GM19351 (cell line): ENCODE results near the gene PEBP1.
A peak's percentile ranks its signal among the peaks of the same experiment; 100 is the strongest.
"Not testable (repeated sequence)": the region's sequence is repeated elsewhere in the genome, so short reads cannot be mapped to it uniquely, and the experiment has no call there.

Experiments
- ATAC-seq: cut with Tn5 transposase; IDR thresholded peaks from one replicate; pipeline ENCODE4 v1.9.1; 2021; ENCODE audit warnings: mild to moderate bottlenecking, moderate library complexity; ENCODE audit not compliant: unreplicated experiment

PEBP1 gene

GRCh38 chr12:118129436-118129835 is 6.5 kb upstream of the PEBP1 start:
- ATAC-seq = not testable (repeated sequence)

DNA sequence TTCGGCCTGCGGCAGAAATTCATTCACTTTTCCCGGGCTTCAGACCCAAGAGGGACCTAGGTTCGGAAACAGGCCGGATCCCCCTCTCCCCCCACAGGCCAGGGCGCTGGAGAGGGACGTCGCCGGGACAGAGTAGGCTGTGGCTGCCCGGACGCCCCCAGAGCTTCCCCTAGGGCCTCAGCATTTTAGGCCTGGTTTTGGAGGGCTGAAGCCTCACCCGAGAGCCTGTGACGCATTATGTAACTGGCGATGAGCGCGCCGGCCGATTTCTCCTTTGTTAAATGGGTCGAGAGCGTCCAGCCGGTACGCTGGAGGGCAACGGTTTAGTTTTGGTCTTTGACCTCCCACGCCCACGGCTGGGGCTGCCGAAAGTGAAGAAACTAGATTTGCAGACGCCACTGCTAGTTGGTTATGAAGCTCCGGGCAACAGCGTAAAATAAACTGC is 657 bp downstream of the PEBP1 start:
- ATAC-seq = peak; percentile 49

GRCh38 chr12:118137148-118137678 is 1.3 kb downstream of the PEBP1 start:
- no peak for ATAC-seq

DNA sequence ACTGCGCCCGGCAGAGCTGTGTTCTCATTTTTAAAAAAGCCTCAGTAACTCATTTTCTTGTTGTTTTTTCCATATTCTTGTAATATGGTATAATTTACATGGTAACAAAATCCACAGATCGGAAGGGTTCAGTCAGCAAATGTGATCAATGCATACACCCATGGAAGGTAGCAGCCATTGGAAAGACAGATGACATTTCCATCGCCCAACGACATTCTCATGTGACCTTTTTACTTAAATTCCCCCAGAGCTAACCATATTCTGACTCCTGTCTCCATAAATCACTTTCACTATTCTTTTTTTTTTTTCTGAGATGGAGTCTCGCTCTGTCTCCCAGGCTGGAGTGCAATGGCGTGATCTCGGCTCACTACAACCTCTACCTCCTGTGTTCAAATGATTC is 4.9 kb downstream of the PEBP1 start:
- no peak for ATAC-seq

DNA sequence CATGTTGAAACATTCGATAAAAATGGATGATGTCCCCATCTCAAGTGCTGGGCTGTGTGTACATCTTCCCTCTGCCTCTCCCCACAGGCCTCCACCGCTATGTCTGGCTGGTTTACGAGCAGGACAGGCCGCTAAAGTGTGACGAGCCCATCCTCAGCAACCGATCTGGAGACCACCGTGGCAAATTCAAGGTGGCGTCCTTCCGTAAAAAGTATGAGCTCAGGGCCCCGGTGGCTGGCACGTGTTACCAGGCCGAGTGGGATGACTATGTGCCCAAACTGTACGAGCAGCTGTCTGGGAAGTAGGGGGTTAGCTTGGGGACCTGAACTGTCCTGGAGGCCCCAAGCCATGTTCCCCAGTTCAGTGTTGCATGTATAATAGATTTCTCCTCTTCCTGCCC is 8.6 kb downstream of the PEBP1 start:
- no peak for ATAC-seq

DNA sequence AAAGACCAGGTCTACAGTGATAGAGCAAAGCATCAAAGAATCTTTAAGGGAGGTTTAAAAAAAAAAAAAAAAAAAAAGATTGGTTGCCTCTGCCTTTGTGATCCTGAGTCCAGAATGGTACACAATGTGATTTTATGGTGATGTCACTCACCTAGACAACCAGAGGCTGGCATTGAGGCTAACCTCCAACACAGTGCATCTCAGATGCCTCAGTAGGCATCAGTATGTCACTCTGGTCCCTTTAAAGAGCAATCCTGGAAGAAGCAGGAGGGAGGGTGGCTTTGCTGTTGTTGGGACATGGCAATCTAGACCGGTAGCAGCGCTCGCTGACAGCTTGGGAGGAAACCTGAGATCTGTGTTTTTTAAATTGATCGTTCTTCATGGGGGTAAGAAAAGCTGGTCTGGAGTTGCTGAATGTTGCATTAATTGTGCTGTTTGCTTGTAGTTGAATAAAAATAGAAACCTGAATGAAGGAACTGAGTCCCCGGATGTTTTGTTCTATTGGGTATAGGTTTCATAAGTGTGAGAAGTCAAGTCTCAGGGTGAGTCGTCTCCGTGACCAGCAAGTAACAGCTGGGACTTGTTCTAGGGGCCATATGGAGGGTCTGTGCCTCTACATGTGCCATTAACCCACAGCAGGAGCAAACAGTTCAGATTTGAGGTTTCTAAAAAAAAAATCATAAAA is 9.3 kb downstream of the PEBP1 start:
- ATAC-seq = peak; percentile 68

DNA sequence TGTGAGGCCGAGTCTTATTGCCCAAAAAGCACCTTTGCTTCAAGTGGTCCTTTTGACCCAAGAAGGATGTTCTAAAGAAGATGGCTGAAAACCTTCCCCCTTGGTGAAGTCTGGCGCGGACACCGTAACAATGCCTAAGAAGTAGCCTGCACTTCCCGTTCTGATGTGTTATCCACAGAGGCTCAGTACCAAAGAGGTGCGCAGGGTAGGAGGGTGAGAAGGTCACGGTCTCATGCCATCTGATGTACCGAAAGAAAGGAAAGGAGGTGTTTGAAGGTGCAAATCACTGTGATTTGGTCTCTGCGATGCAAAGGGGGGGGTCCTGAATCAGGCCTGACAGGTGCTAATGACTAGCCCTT is 9.9 kb downstream of the PEBP1 start:
- ATAC-seq = peak; percentile 12

DNA sequence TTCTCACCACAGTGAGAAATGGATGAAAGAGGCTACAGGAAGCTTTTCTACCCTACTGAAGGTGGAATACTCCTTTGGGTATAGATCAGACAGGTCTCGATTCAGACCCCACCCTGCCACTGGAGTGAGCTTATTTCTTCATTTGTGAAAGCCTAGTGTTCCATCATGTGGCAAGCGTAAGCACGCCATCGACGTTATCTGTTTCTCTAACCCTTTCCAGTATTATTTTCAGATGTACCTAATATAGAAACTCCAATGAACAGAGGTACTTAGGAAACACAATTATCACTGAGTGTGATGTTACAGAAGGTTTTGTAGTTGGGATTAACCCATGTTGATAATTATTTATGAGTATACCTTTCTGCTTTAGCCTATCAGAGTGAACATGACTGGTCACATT is 12.4 kb downstream of the PEBP1 start:
- no peak for ATAC-seq

DNA sequence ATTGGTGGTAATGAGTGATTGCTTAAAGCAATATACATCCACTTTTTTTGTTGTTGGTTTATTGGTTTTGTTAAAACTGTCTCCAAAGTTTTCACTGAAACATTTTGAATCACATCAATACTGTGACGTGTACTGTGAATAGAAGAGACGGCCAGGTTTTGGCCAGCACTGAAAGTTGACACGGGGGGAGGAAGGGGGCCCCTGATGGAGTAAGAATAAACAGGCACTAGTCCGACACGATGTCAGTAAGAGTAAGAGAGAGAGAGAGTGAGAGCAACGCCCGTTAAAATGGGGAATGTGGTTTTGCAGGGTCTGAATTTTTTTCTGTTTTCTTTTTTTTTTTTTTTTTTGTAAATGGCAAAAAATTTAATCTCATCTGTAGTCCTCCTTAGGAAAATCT is 14.7 kb downstream of the PEBP1 start:
- ATAC-seq = no peak

GRCh38 chr12:118151755-118152154 is 15.8 kb downstream of the PEBP1 start:
- no peak for ATAC-seq

- ATAC-seq = no peak
Observed at GRCh38 chr12:118160536-118160935, 24.6 kb downstream of the PEBP1 start.

DNA sequence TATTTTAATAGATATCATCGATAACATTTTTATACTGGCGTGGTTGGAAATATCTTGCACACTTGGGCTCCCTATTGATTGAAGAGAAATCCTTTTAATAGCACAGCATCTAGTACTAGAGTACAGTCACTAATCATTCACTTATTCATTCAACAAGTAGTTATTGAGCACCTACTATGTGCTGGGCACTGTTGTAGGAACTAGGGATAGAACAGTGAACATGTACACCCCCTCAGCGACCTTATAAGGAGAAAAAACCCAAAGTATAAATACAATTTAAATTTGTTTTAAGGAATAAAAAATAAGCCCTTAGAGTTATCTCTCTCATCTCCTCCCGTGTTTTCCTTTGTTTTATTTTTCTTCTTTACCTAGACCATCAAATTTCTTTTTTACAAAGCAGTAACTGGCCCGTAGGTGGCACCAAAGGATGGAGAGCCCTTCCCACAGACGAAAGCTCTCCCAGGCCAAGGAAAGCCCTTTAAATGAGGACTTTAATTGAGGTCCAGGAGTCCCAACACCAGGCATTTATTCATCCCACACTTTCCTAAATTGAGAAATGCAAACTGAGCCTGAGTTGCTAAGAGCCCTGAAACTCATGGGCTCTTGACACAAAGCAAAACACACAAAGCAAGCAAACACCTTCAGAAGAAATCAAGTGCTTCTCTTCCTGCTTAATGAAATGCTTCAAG is 29.0 kb downstream of the PEBP1 start:
- ATAC-seq = no peak

- ATAC-seq = peak; percentile 100
Observed at GRCh38 chr12:118166946-118167345, 31.0 kb downstream of the PEBP1 start.

DNA sequence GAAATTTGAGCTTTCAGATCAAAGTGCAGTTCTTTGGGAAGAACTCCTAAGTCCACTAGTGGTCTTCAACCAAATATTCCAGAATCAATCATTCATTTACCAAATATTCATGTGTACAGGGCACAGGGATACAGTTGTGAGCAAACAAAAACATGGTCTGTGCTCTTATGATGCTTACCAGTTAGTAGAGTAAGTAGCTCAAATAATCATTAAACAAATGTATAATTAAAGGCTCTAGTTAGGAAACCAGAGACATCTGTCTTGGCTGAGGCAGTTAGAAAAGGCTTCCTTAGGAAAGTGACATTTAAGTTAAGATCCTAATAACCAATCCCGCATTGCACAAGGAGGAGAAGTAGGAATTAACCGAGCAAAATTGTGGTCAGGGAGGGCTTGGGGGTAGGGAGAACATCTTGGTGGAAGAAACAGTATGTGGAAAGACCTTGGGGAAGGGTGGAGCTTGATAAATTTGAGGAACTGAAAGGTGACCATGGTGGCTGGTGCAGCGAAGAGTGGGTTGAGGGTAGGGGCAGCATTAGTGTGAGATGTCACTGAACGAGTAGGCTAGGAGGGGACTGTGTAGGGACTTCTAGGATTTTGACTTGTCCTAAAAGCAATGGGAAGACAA is 40.0 kb downstream of the PEBP1 start:
- peak; percentile 97 for ATAC-seq

DNA sequence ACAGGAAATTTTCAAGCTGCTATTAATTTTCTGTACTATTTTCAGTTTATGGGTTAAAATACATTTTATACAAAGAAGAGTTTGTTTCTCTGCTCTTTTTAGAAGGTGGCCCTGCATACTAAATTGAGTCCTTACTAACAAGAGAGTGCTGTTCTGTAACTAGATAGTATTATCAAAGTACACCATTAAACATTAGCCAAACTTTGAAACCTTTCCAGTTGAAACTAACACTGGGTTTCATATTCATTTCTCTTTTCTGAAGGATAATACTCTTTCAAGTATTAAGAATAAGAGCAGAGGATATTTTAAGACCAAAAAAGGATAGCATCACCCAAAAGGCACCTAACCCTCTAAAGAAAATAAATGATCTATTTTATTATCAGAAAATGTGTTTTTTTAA is 47.2 kb downstream of the PEBP1 start:
- no peak for ATAC-seq

- no peak for ATAC-seq
Observed at GRCh38 chr12:118183711-118184110, 47.8 kb downstream of the PEBP1 start.

DNA sequence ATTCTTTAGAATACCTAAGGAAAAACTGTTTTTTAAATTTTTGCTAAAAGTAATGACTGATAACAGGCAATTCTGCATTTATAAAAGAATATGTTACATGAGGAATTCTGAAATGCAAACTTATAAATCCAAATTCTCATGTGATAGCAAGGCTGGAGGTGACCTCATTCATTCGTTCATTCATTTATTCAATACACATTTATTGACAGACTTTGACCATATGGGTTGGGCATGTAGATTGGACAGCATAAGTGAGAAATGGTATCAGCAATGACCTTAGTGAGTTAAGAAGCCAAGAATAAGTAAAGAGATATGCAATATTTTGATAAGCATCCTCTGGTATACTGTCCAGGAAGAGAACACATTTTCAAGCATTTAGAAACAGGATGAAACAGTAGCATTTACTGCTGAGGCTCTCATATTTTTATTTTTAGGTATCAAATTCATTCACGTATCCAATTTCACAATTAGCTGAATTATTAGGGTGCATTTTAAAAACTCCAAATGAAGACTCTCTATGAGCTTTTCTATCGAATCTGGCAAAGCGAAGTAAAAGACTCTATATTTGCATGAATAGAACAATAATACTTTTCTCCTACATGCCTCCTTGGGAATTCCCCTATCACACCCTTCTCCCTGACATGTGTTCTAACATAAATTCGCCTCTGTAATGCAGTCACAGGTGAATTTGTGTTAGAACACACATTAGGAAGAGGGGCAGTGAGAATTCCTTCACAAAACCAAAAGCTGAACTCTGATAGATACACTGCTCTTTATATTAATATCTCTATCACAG is 49.9 kb downstream of the PEBP1 start:
- ATAC-seq = no peak

DNA sequence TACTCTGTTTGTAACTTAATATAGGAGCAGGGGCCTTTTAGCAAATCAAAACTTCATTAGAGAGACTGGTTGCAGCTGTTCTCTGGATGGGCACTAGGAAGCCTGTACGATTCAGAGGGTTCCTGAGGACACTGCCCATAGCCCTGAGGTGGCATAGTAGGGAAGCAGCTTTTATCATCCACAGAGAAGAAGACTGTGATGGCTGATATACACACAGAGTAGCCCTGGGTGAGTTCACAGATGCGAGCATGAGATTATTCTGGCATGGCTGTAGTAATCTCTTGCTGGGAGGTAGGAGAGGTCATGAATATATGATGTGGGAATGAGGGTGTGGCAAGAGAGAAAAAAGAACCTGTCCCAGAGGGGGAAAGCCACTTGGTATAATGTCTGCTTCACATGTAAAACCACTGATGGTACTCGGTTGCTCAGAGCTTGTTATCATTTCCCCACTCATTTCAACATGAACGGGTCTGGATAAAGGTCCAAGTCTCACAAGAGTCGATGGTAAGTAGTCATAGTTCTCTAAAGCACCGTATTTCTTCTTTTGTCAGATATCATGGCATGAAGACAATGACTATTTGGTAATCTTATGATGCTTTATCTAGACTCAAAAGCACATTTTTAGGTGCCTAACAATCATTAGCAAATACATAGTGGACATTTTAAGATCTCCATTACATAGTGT is 52.0 kb downstream of the PEBP1 start:
- ATAC-seq = no peak

DNA sequence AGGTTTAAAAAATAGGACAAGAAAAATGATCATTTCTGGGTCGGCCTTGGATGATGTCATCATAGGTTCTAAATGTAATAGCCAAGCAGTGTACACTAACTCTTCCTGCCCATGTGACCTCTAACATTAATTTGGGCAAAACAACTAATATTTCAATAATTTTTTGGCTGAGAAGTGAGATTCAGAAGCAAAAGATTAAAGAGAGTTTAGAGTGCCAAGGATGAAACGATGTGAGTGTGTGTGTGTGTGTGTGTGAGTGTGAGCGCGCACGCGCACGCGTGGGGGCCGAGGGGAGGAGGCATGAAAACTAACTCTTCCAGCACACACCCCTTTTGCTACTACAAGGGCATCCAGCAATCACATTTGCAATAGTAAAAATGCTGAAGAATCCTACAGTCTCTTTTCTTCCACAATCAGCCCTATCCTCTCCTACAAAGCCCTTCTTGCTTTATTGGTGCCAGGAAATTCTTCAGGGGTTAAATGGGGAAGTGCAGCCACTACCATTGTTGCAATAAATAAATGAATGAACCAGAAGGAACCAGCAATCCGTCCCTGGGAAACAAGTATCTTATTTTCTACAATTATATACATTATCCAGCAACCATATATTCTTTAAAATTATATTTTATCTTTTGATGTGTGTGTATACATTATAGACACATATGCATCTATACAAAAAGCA is 52.9 kb downstream of the PEBP1 start:
- no peak for ATAC-seq

GRCh38 chr12:118189741-118190191 is 53.8 kb downstream of the PEBP1 start:
- no peak for ATAC-seq
